Amniotic stem cell (primary cell): ENCODE measurements around the gene LBX1.

Source experiments
- DNase-seq: peaks from one replicate; lab custom pipeline; 2025; lab: John Stamatoyannopoulos, UW

The LBX1 gene

GRCh38 chr10:101225846-101226421 is 3.3 kb downstream of the LBX1 start:
- no peak for DNase-seq

DNA sequence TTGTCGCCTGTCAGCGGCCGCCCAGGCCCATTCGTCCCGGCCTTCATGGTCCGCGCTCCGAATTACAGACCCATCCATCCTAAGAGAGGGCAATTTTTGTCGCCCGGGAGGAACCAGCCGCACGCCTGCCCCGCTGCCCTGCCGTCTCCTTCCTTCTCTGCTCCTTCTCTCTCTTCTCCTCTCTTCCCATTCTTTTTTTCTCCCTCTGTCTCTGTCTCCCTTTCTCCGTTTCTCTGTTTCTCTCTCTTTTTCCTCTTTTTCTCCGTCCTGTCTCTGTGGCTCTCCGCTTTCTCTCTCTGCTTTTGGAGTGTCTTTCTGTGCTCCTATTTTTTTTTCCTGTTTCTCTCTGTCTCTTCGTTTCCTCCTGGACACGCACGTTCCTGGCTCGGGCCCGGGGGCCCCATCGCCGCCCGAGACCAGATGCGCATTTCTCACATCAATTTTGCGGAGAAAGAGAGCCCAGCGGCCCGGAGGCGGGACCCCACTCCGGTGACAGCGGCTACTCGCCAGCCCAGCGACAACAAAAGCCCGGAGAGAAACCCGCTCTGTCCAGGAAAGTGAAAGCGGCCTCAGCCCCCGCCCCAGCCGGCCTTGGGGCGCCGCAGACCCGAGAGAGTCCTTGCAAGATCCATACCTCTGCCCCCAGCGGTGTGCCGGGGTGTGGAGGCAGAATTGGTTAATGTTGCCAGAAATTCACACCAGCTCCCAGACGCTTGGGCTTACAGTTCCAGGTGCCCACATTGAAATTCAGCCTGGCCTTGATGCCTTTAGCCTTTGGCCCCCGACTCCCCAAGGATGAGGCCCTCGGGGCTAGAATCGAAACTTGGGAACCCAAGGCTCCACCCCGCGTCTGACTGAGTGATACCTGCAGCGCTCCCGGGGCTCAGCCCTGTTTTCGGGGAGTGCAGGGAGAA is 4.1 kb downstream of the LBX1 start:
- no peak for DNase-seq

- DNase-seq, result no peak
Observed at GRCh38 chr10:101224060-101224909, 5.0 kb downstream of the LBX1 start.

DNA sequence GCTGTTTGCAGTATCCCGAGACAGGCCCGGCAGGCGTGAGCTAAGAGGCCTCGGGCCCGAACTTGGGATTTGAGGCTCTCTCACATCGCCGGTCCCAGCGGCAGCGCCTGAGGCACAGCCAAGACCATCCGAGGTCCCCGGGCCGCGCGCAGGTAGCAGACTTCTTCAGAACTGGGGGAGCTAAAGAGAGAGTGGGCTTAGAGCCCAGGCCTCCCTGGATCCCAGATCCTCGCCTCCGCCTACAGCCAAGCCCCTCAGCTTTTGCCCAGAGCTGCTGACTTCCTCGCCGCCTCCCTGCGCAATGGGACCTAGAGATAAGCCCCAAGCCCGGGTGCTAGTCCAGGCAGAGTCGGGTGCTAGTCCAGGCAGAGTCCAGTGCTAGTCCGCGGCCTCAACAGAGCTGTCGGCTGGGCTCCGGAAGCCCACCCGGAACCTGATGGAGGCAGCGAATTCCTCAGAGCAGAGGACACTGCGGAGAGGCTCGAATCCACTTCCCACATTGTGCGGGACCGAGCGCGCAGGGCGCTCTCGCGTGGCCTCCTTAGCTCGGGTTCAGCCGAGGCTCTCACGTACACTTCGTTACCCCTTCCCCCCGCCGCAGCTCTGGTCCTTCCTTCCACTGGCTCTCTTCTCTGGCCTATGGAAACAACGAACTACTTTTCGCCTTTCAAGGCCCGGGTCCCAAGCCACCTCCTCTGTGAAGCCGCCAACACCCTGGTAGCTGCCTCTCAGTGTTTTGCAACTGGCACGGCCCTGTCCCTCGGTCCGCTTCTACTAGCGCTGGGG is 5.8 kb downstream of the LBX1 start:
- no peak for DNase-seq

- DNase-seq, result no peak
Observed at GRCh38 chr10:101222683-101223273, 6.5 kb downstream of the LBX1 start.

- no peak for DNase-seq
Observed at GRCh38 chr10:101221963-101222531, 7.2 kb downstream of the LBX1 start.

DNA sequence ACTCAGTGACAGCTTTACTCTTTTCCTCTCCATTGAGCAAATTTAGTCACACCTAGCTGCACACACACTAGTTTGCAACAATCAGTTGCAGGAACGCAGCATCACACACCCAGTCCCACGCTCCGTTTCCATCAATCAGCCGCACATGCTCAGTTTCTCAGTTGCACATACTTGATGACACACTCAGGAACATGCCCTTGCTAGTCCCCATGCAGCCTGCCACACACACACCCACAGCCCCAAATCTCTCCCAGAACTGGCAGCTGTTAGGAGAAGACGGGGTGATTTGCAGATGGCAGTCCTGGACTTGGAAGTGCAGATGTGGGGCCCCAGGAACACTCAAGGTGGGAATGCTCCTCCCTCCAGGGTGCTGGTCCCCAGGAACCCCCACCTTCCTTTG is 7.7 kb downstream of the LBX1 start:
- DNase-seq, result no peak

DNA sequence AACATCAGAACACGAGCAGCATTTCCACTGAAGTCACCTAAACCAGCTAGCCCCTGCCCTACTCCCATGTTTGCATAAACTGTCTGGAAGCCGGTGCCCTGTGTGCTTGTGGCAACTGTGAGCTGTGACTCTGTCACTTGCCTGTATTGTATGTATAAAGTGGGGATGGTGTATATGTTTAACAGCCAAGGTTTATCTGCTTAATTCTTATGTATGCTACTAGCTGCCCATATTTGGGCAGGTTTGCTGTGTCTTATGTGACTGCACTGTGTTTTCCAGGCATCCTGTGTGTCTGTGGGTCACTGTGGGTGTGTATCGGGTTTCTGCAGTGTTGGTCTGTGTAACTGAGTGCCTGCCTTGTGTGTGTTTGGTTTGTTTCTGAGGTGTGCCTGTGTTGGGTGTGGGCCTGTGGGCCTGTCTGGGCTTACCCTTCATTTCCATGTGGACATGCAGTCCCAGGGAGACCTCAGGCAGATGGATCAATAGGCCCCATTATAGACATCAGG is 9.3 kb downstream of the LBX1 start:
- no peak for DNase-seq

- no peak for DNase-seq
Observed at GRCh38 chr10:101219139-101219945, 9.9 kb downstream of the LBX1 start.

GRCh38 chr10:101218351-101219138 is 10.7 kb downstream of the LBX1 start:
- no peak for DNase-seq

- no peak for DNase-seq
Observed at GRCh38 chr10:101217450-101218281, 11.6 kb downstream of the LBX1 start.

DNA sequence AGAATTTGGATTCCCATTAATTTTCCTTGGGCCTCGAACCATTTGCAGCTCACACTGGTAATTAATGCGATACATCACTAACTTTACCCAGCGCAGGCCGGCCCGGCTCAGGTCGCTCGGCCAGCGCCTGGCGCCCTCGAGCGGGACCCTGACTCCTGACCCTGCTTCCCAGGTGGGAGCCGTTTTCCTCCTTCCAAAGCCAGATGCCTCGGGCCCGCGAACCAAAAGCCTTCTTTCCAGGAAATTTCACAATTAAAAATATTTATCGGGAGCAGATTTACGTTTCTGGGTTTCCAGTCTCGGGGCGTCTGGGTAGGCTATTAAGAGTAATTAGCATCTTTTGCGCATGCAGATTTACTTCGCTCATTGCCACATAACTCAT is 12.2 kb downstream of the LBX1 start:
- no peak for DNase-seq

- DNase-seq, result no peak
Observed at GRCh38 chr10:101216207-101217043, 12.8 kb downstream of the LBX1 start.

DNA sequence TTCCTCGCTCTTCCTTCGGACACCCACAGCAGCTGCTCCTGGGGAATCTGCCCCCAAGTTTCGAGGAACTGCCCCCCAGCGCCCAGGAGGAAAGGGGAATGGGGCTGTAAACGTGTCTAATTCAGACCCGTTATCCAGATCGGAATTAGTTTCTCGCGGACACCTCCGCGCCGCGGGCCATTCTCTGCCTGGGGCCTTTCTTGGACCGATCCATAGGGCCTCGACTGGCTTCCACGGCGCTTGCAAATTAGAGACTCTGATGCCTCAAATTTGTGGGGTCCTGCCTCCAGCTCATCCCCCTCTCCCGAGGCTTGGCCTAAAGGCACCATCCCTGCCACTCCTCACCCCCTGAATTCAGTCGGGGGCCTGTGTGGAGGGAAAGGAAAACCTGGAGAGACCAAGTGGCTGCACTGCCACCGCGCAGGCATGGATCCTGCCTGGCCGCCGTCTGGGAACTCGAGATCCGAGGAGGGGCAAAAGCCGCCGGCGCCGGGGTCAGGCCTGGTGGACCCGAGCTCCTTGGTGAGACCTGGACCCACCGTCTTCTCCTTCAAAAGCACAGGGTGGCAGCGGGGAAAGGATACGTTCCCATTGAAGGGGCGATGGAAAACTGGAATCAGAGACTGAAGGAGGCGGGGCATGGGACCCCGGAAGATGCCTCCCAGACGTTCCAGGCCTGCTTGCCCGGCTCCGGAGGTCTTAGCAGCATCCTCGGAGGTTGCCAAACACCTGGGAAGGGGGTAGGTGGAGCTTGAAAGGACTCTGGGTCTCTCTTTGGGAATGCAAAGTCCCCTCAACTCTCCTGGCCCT is 13.7 kb downstream of the LBX1 start:
- no peak for DNase-seq

- no peak for DNase-seq
Observed at GRCh38 chr10:101214446-101215396, 14.5 kb downstream of the LBX1 start.
